CD4-positive, alpha-beta T cell (primary cell): ENCODE data around the gene UNC79. TPM values are rescaled to one million over a fixed set of nuclear protein-coding genes. Genes with fewer than 3 reads are reported as not detected.

ENCODE experiments used
- ATAC-seq: fragments of 200-7000 bp; cut with Tn5 transposase; one replicate; pipeline ENCODE4 v1.10.0; 2022; ENCODE audit warnings: mild to moderate bottlenecking; ENCODE audit not compliant: poor library complexity
- CTCF ChIA-PET: fragments of 350-600 bp; sonication (Branson Sonifier 250); formaldehyde crosslinking; loops from one replicate; lab custom pipeline; 2021; ENCODE audit warnings: antibody characterized with exemption, inconsistent platforms; lab: Charles Lee
- POLR2A ChIA-PET: fragments of 350-600 bp; sonication (Branson Sonifier 250); formaldehyde crosslinking; loops from one replicate; lab custom pipeline; 2021; ENCODE audit warnings: antibody characterized with exemption, inconsistent platforms; lab: Charles Lee
- DNase-seq, 14 experiments: peaks; one replicate each; pipeline ENCODE4 v3.0.0-alpha.2; 2013 to 2020; ENCODE audit warnings: mixed read lengths in 2 of 14
- H3K27ac ChIP-seq, 2 donors: one replicate each; pipeline versions ENCODE4 v1.5.1 to v1.7.0; 2013; ENCODE audit warnings: low read length in 2 of 2, low read depth in 1 of 2, mild to moderate bottlenecking in 1 of 2
- H3K27me3 ChIP-seq, 2 experiments: 1 replicate in 1 of 2; 2 replicates in 1 of 2; pipeline versions ENCODE4 v1.6.1 to v1.7.0; 2013; ENCODE audit warnings: low read length in 2 of 2, control low read depth in 1 of 2, mild to moderate bottlenecking in 1 of 2, moderate library complexity in 1 of 2; ENCODE audit not compliant: insufficient read depth in 2 of 2, control insufficient read depth in 1 of 2
- H3K36me3 ChIP-seq: one replicate; pipeline ENCODE4 v1.6.1; 2013; ENCODE audit warnings: low read length, control low read depth; ENCODE audit not compliant: insufficient read depth
- H3K4me1 ChIP-seq: one replicate; pipeline ENCODE4 v1.6.1; 2013; ENCODE audit warnings: low read length, control low read depth; ENCODE audit not compliant: insufficient read depth
- H3K4me3 ChIP-seq: one replicate; pipeline ENCODE4 v1.5.1; 2013; ENCODE audit warnings: mild to moderate bottlenecking, low read length, moderate library complexity
- H3K9me3 ChIP-seq, 2 experiments: 1 replicate in 1 of 2; 2 replicates in 1 of 2; pipeline versions ENCODE4 v1.6.1 to v1.7.0; 2013; ENCODE audit warnings: low read length in 2 of 2, mild to moderate bottlenecking in 2 of 2, control low read depth in 1 of 2, moderate library complexity in 1 of 2; ENCODE audit not compliant: control insufficient read depth in 1 of 2, insufficient read depth in 1 of 2
- H3K27ac Mint-ChIP-seq: one replicate; pipeline ENCODE4 v1.8.0; 2020; ENCODE audit warnings: mixed read lengths
- H3K27me3 Mint-ChIP-seq: one replicate; pipeline ENCODE4 v1.8.0; 2021; ENCODE audit warnings: mixed read lengths
- H3K36me3 Mint-ChIP-seq: one replicate; pipeline ENCODE4 v1.8.0; 2021; ENCODE audit warnings: low read depth, mixed read lengths
- H3K4me1 Mint-ChIP-seq: one replicate; pipeline ENCODE4 v1.8.0; 2021; ENCODE audit warnings: low read depth, mixed read lengths
- H3K4me3 Mint-ChIP-seq: one replicate; pipeline ENCODE4 v1.8.0; 2020; ENCODE audit warnings: mild to moderate bottlenecking, mixed read lengths
- H3K9me3 Mint-ChIP-seq: one replicate; pipeline ENCODE4 v1.8.0; 2020; ENCODE audit warnings: mixed read lengths
- intact Hi-C, 2 experiments: fragments of 100-400 bp; cut with DNase I in 1 of 2; cut with micrococcal nuclease in 1 of 2; formaldehyde crosslinking; loops; one replicate each; pipeline versions ENCODE4 v1.15.1 to v1.9.0; 2023 to 2025; cut with DNase I, micrococcal nuclease
- total RNA-seq, 174 experiments: library from RNA in 2 of 174; stranded (reverse) in 2 of 174; gene quantifications; one replicate each; pipeline ENCODE4 v1.2.3 and lab custom pipeline; 2021 to 2026
- TF ChIP-seq, protein P1 (sequence below): fragments of 200-600 bp; IDR thresholded peaks from one replicate; pipeline ENCODE4 v1.8.0; 2022; ENCODE audit warnings: antibody characterized with exemption, mild to moderate bottlenecking

Gene UNC79
- total RNA-seq, 2 experiments from 2014 or later = not detected

DNA sequence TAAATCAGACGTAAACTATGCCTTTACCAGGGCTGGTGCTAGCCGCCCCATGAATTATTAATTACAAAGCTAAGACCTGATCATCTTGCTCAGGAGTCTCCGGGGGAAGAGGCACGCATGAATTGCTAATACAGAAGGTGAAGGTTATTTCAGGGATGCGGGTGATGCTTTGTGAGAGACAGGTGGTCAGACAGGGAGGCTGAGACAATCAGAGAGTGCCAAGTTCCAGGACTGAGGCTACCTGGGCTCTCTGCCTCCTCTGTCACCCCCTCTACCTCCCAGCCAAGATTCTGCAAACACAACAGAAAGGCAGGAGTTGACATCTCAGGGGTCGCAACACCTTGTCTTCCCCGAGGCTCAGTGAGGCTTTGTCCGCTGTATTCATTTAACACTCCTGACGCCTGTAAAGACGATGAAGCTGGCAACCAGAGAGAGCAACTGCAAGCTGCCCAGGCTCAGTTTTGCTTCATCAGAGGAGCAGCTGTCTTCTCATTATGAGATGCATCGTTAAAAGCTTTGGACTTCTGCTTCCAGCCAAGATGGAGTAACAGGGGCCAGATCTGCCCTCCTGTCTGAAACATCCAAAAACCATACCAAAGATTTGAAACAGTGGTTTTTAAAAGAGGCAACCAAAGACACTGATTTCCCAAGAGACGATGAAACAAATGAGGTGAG, 311.0 kb downstream of the UNC79 start:
- TF ChIP-seq, protein P1, sequence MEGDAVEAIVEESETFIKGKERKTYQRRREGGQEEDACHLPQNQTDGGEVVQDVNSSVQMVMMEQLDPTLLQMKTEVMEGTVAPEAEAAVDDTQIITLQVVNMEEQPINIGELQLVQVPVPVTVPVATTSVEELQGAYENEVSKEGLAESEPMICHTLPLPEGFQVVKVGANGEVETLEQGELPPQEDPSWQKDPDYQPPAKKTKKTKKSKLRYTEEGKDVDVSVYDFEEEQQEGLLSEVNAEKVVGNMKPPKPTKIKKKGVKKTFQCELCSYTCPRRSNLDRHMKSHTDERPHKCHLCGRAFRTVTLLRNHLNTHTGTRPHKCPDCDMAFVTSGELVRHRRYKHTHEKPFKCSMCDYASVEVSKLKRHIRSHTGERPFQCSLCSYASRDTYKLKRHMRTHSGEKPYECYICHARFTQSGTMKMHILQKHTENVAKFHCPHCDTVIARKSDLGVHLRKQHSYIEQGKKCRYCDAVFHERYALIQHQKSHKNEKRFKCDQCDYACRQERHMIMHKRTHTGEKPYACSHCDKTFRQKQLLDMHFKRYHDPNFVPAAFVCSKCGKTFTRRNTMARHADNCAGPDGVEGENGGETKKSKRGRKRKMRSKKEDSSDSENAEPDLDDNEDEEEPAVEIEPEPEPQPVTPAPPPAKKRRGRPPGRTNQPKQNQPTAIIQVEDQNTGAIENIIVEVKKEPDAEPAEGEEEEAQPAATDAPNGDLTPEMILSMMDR = no peak
- no peaks in the 10 kb centered on the region for H3K36me3 Mint-ChIP-seq
- DNase-seq = no peak
- no peak overlapping the region for H3K4me3 Mint-ChIP-seq
- Histone ChIP-seq H3K36me3 (no peaks in the 10 kb centered on the region), H3K27me3 (peaks cover 0 to 4% of the 10 kb centered on the region in 2 experiments), H3K9me3 (peaks cover 0 to 3% of the 10 kb centered on the region in 2 experiments), H3K4me1 (no peaks in the 10 kb centered on the region), H3K27ac (no peak overlapping the region), H3K4me3 (no peak overlapping the region)
- ChIA-PET POLR2A (no interaction called here), CTCF (no interaction called here)
- intact Hi-C loops = no loop called here
- H3K27me3 Mint-ChIP-seq = peaks cover 25% of the 10 kb centered on the region
- H3K9me3 Mint-ChIP-seq = no peaks in the 10 kb centered on the region
- no peaks in the 10 kb centered on the region for H3K4me1 Mint-ChIP-seq
- ATAC-seq = no peak
- H3K27ac Mint-ChIP-seq = no peak overlapping the region

GRCh38 chr14:93742761-93743160, 312.0 kb downstream of the UNC79 start:
- TF ChIP-seq, protein P1 = no peak
- ATAC-seq = no peak
- Histone ChIP-seq H3K27ac (no peak overlapping the region), H3K36me3 (no peaks in the 10 kb centered on the region), H3K27me3 (peaks cover 0 to 4% of the 10 kb centered on the region in 2 experiments), H3K9me3 (peaks cover 0 to 3% of the 10 kb centered on the region in 2 experiments), H3K4me1 (no peaks in the 10 kb centered on the region), H3K4me3 (no peak overlapping the region)
- Mint-ChIP-seq H3K9me3 (no peaks in the 10 kb centered on the region), H3K4me3 (no peak overlapping the region), H3K27me3 (peaks cover 25% of the 10 kb centered on the region), H3K27ac (no peak overlapping the region), H3K4me1 (no peaks in the 10 kb centered on the region), H3K36me3 (no peaks in the 10 kb centered on the region)
- DNase-seq = no peak
- intact Hi-C loops = no loop called here
- ChIA-PET POLR2A (no interaction called here), CTCF (no interaction called here)

DNA sequence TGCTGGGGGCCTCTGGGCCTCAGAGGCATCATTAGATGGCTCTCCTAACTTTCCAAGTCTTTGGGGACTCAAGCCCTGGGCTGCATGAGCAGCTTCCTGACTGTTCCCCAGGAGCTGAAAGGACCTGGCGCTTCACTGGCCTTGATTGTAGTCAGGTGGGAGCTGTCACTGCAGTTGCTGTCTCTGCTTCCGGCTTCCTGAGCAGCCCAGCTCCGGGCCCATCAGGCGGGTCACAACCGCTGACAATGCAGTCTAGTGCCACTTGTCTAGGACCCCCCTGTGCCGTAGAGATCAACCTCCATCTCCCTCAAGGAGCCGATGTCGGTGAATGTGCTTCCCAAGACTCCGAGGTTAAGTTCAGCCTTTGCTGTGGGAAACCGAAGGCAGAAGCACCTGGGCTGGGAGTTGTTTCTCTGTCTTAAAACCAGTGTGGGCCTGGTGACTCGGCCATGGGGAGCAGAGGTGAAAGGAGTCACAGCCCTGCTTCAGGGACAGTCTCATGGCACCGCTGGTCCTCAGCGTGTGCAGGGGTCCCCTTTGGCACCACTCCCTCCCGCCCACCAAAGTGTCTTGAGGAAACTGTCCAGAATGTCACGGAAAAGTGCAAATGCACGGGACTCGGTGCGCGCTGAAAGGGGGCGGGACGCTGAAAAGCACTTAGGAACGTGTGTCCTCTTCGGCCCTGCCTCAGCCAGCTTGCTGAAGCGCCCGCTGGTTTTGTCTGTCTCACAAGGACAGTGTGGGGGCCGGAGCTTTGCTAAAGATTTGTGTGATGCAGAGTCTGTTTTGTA, 312.7 kb downstream of the UNC79 start:
- POLR2A ChIA-PET = no interaction called here

More for the DNA sequence above, 312.7 kb downstream of the UNC79 start:
- Mint-ChIP-seq H3K9me3 (no peaks in the 10 kb centered on the region), H3K27me3 (peaks cover 19% of the 10 kb centered on the region), H3K27ac (no peak overlapping the region), H3K4me1 (no peaks in the 10 kb centered on the region), H3K4me3 (no peak overlapping the region), H3K36me3 (no peaks in the 10 kb centered on the region)
- ATAC-seq (no peak), DNase-seq (no peak)
- no peaks in the 10 kb centered on the region for H3K4me1 ChIP-seq
- CTCF ChIA-PET = no interaction called here
- no peak overlapping the region for H3K27ac ChIP-seq
- no peaks in the 10 kb centered on the region for H3K36me3 ChIP-seq
- no peaks in the 10 kb centered on the region for H3K27me3 ChIP-seq
- peaks cover 0 to 7% of the 10 kb centered on the region in 2 experiments for H3K9me3 ChIP-seq
- H3K4me3 ChIP-seq = no peak overlapping the region
- intact Hi-C loops = no loop called here
- TF ChIP-seq, protein P1 = no peak
